ENCODE measurements around the gene ZDHHC6.
"Not testable (repeated sequence)": the region's sequence is repeated elsewhere in the genome, so short reads cannot be mapped to it uniquely, and the experiment has no call there.

Gene ZDHHC6

DNA sequence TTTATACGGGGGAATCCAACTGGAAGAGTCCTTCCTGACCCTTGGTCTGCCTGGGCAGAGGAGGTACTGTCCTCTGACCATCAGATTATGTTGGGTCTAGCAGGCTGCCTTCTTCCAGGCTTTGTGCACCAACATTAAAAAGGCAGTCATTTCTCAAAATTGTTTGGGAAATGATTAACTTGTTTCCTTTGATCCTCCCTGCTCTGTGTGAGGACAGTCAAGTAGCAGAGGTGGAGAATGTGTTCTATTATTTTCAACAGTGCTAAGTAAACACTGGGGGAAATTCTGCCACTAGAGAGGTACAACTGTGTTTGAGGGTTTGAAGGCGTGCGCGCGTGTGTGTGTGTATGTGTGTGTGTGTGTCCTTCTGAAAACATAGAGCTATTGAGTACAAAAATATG is 52.2 kb downstream of the ZDHHC6 start:
- ChIA-PET POLR2A (no interaction called here), CTCF (interaction anchor here (1.2 to 2.0 kb wide), 2 partner anchors 10 to 41 kb away, joined by 3 to 5 read pairs; no protein-coding TSS in a partner anchor)
- no peaks in the 10 kb centered on the region for H3K9me3 ChIP-seq (ENCODE audit: control extremely low read depth in 1 of 5, control insufficient read depth in 4 of 5, insufficient read depth in 2 of 5, low read depth in 1 of 5, low read length in 4 of 5)
- H3K4me3 ChIP-seq (ENCODE audit: control insufficient read depth in 1 of 7, extremely low read depth in 1 of 7, insufficient read depth in 4 of 7, low read depth in 2 of 7, low read length in 6 of 7): no peak overlapping the region
- no peak overlapping the region for H3K27ac ChIP-seq (ENCODE audit: insufficient read depth in 1 of 2, low read depth in 1 of 2, low read length in 2 of 2, poor library complexity in 1 of 2, severe bottlenecking in 2 of 2)
- 100% methylated on average over 1 of the region's 5 CpGs for WGBS (ENCODE audit: insufficient coverage)
- H3K36me3 ChIP-seq (ENCODE audit: control insufficient read depth in 4 of 4, insufficient read depth in 4 of 4, low read length in 3 of 4): peaks cover 7 to 35% (median 25%) of the 10 kb centered on the region in 4 experiments
- peaks cover 0 to 10% (median 4%) of the 10 kb centered on the region in 4 experiments for H3K4me1 ChIP-seq (ENCODE audit: control extremely low read depth in 1 of 4, control insufficient read depth in 4 of 4, insufficient read depth in 4 of 4, low read length in 3 of 4)
- H3K27me3 ChIP-seq (replicated peaks in 2 of 5; ENCODE audit: control insufficient read depth in 4 of 5, insufficient read depth in 5 of 5, low read length in 4 of 5): no peaks in the 10 kb centered on the region
- DNase-seq: peak in 2 of 3 donors; percentile 10 to 13

DNA sequence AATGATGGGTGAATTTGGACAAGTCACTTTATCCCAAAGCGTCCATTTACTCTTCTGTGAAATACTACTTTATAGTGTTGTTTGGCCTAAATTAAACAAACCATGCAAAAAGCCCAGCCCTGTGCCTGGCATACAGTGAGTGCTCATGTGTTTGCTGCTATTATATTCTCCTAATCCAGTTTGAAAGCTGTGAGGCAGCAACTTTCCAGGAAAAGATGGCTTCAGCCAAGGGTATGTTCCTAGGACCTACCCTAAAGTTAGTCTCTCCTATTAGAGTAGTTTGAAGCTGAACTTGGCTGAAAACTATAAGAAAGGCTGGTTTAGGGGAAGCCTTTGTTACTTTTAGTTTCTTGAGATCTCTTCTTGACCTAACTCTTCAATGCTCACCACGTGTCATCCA is 52.9 kb downstream of the ZDHHC6 start:
- no peak overlapping the region for H3K4me3 ChIP-seq (ENCODE audit: control insufficient read depth in 1 of 7, extremely low read depth in 1 of 7, insufficient read depth in 4 of 7, low read depth in 2 of 7, low read length in 6 of 7)
- H3K4me1 ChIP-seq (ENCODE audit: control extremely low read depth in 1 of 4, control insufficient read depth in 4 of 4, insufficient read depth in 4 of 4, low read length in 3 of 4): peaks cover 0 to 15% (median 7%) of the 10 kb centered on the region in 4 experiments
- CTCF ChIA-PET: interaction anchor here (2.0 kb wide), 1 partner anchor 42 kb away, joined by 5 read pairs; no protein-coding TSS in a partner anchor
- no peak overlapping the region for H3K27ac ChIP-seq (ENCODE audit: insufficient read depth in 1 of 2, low read depth in 1 of 2, low read length in 2 of 2, poor library complexity in 1 of 2, severe bottlenecking in 2 of 2)
- 100% methylated on average over 1 of the region's 2 CpGs for WGBS (ENCODE audit: insufficient coverage)
- DNase-seq: no peak
- H3K36me3 ChIP-seq (ENCODE audit: control insufficient read depth in 4 of 4, insufficient read depth in 4 of 4, low read length in 3 of 4): peaks cover 4 to 28% (median 21%) of the 10 kb centered on the region in 4 experiments
- H3K27me3 ChIP-seq (replicated peaks in 2 of 5; ENCODE audit: control insufficient read depth in 4 of 5, insufficient read depth in 5 of 5, low read length in 4 of 5): no peaks in the 10 kb centered on the region
- H3K9me3 ChIP-seq (ENCODE audit: control extremely low read depth in 1 of 5, control insufficient read depth in 4 of 5, insufficient read depth in 2 of 5, low read depth in 1 of 5, low read length in 4 of 5): no peaks in the 10 kb centered on the region
- POLR2A ChIA-PET: no interaction called here

DNA sequence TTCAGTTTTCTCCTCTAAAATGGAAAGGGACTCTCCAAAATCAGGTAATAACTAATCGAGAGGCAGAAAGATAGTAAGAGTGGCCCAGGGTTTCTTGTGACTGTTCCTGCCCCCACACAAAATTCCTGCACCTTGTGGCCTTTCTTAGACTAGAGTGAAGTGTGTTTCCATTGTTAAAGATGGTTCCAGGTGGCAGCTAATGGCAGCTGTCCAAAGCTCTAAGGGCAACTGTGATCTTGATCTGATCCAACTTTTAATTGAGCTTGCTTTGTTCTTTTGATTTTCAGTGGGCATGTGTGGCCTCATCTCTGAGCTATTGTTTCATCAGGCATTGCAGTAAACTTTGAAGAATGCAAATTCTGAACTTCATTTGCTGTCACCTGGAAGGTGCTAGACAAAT is 53.4 kb downstream of the ZDHHC6 start:
- POLR2A ChIA-PET: no interaction called here
- CTCF ChIA-PET: interaction anchor here (1.2 kb wide), 1 partner anchor 256 kb away, joined by 3 read pairs; no protein-coding TSS in a partner anchor

DNA sequence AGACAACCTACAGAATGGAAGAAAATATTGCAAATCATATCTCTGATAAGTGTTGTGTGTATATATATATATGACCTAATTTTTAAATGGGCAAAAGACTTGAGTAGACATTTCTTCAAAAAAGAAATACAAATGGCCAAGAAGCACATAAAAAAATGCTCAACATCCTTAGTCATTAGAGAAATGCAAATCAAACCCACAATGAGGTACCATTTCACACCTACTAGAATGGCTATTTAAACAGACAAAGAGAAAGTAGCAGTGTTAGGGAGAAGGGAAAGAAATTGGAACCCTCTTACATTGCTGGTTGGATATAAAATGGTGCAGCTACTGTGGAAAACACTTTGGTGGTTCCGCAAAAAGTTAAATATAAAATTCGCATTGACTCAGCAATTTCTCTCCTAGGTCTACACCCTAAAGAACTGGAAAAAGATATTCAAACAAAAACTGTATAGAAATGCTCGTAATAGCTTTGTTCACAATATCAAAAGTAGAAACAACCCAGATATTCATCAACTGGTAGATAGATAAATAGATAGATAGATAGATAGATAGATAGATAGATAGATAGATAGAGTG is 56.5 kb downstream of the ZDHHC6 start:
- CTCF ChIA-PET: interaction anchor here (1.1 kb wide), 1 partner anchor 10 kb away, joined by 3 read pairs; no protein-coding TSS in a partner anchor
- WGBS (ENCODE audit: insufficient coverage): no CpG with 5 or more reads among the region's 3 CpGs
- peaks cover 0 to 15% (median 7%) of the 10 kb centered on the region in 4 experiments for H3K4me1 ChIP-seq (ENCODE audit: control extremely low read depth in 1 of 4, control insufficient read depth in 4 of 4, insufficient read depth in 4 of 4, low read length in 3 of 4)
- H3K27me3 ChIP-seq (replicated peaks in 2 of 5; ENCODE audit: control insufficient read depth in 4 of 5, insufficient read depth in 5 of 5, low read length in 4 of 5): no peaks in the 10 kb centered on the region
- DNase-seq: no peak
- H3K36me3 ChIP-seq (ENCODE audit: control insufficient read depth in 4 of 4, insufficient read depth in 4 of 4, low read length in 3 of 4): peaks cover 2 to 5% (median 3%) of the 10 kb centered on the region in 4 experiments
- no peak overlapping the region for H3K4me3 ChIP-seq (ENCODE audit: control insufficient read depth in 1 of 7, extremely low read depth in 1 of 7, insufficient read depth in 4 of 7, low read depth in 2 of 7, low read length in 6 of 7)
- no peaks in the 10 kb centered on the region for H3K9me3 ChIP-seq (ENCODE audit: control extremely low read depth in 1 of 5, control insufficient read depth in 4 of 5, insufficient read depth in 2 of 5, low read depth in 1 of 5, low read length in 4 of 5)
- no peak overlapping the region for H3K27ac ChIP-seq (ENCODE audit: insufficient read depth in 1 of 2, low read depth in 1 of 2, low read length in 2 of 2, poor library complexity in 1 of 2, severe bottlenecking in 2 of 2)
- POLR2A ChIA-PET: interaction anchor here (0.5 kb wide), 1 partner anchor 64 kb away, joined by 3 read pairs; no protein-coding TSS in a partner anchor

More for the DNA sequence above, 53.4 kb downstream of the ZDHHC6 start:
- H3K4me3 ChIP-seq (ENCODE audit: control insufficient read depth in 1 of 7, extremely low read depth in 1 of 7, insufficient read depth in 4 of 7, low read depth in 2 of 7, low read length in 6 of 7): no peak overlapping the region
- H3K4me1 ChIP-seq (ENCODE audit: control extremely low read depth in 1 of 4, control insufficient read depth in 4 of 4, insufficient read depth in 4 of 4, low read length in 3 of 4): peaks cover 0 to 15% (median 7%) of the 10 kb centered on the region in 4 experiments
- no peaks in the 10 kb centered on the region for H3K9me3 ChIP-seq (ENCODE audit: control extremely low read depth in 1 of 5, control insufficient read depth in 4 of 5, insufficient read depth in 2 of 5, low read depth in 1 of 5, low read length in 4 of 5)
- peaks cover 3 to 27% (median 20%) of the 10 kb centered on the region in 4 experiments for H3K36me3 ChIP-seq (ENCODE audit: control insufficient read depth in 4 of 4, insufficient read depth in 4 of 4, low read length in 3 of 4)
- WGBS (ENCODE audit: insufficient coverage): no CpG with 5 or more reads among the region's 1 CpG
- no peaks in the 10 kb centered on the region for H3K27me3 ChIP-seq (replicated peaks in 2 of 5; ENCODE audit: control insufficient read depth in 4 of 5, insufficient read depth in 5 of 5, low read length in 4 of 5)
- DNase-seq: no peak
- no peak overlapping the region for H3K27ac ChIP-seq (ENCODE audit: insufficient read depth in 1 of 2, low read depth in 1 of 2, low read length in 2 of 2, poor library complexity in 1 of 2, severe bottlenecking in 2 of 2)

DNA sequence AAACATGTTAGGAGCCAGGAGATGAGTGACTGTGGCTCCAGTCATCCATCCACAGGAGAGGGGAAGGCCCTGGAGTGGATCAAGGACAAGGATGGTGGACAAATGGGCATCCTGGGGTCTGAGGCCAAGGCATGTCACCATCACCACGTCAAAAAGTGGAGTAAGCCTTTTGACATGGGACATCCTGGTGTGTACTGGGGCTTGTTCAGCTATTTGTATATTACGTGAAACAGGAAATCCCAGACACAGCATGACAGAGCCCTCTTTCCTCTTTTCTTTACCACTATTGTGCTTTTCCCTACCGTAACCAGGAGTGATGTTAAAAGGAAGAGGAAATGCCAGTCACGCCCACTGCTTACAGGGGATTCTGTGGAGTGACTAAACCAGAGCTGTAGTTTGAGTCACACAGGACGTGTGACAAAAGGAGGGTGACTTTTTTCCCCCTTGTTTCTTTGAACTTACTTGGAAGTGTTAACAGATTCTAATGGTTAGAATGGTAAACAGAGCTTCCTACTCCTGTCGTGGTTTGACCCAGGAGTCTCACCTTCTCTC is 57.4 kb downstream of the ZDHHC6 start:
- ChIA-PET POLR2A (no interaction called here), CTCF (interaction anchor here (0.8 to 1.1 kb wide), 2 partner anchors 10 to 16 kb away, joined by 3 read pairs; no protein-coding TSS in a partner anchor)
- Histone ChIP-seq H3K9me3 (ENCODE audit: control extremely low read depth in 1 of 5, control insufficient read depth in 4 of 5, insufficient read depth in 2 of 5, low read depth in 1 of 5, low read length in 4 of 5) (no peaks in the 10 kb centered on the region), H3K27ac (ENCODE audit: insufficient read depth in 1 of 2, low read depth in 1 of 2, low read length in 2 of 2, poor library complexity in 1 of 2, severe bottlenecking in 2 of 2) (no peak overlapping the region), H3K4me3 (ENCODE audit: control insufficient read depth in 1 of 7, extremely low read depth in 1 of 7, insufficient read depth in 4 of 7, low read depth in 2 of 7, low read length in 6 of 7) (no peak overlapping the region), H3K27me3 (replicated peaks in 2 of 5; ENCODE audit: control insufficient read depth in 4 of 5, insufficient read depth in 5 of 5, low read length in 4 of 5) (no peaks in the 10 kb centered on the region), H3K4me1 (ENCODE audit: control extremely low read depth in 1 of 4, control insufficient read depth in 4 of 4, insufficient read depth in 4 of 4, low read length in 3 of 4) (peaks cover 0 to 15% (median 7%) of the 10 kb centered on the region in 4 experiments), H3K36me3 (ENCODE audit: control insufficient read depth in 4 of 4, insufficient read depth in 4 of 4, low read length in 3 of 4) (peaks cover 0 to under 1% (median 0%) of the 10 kb centered on the region in 4 experiments)
- DNase-seq: peak in 2 of 3 donors; percentile 10 to 75
- WGBS (ENCODE audit: insufficient coverage): no CpG with 5 or more reads among the region's 6 CpGs

DNA sequence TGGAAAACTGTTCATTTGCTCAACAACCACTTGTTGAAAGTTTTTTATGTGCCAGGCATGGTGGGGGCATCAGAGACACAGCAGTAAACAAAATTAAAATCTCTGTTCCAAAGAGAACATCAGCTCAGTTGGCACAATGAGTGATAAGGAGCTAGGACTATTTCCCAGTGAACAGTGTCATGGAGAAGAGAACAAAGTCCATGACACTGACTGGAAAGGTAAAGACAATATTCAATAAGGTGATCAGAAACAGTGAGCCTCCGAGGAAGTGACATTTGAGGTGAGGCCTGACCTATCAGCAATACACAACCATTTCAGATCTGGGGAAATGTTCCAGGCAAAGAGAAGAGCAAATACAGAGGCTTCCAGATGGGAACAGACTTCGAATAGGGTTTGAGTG is 58.2 kb downstream of the ZDHHC6 start:
- no CpG with 5 or more reads among the region's 2 CpGs for WGBS (ENCODE audit: insufficient coverage)
- DNase-seq: no peak
- no peaks in the 10 kb centered on the region for H3K27me3 ChIP-seq (replicated peaks in 2 of 5; ENCODE audit: control insufficient read depth in 4 of 5, insufficient read depth in 5 of 5, low read length in 4 of 5)
- no peak overlapping the region for H3K27ac ChIP-seq (ENCODE audit: insufficient read depth in 1 of 2, low read depth in 1 of 2, low read length in 2 of 2, poor library complexity in 1 of 2, severe bottlenecking in 2 of 2)
- ChIA-PET POLR2A (no interaction called here), CTCF (no interaction called here)
- no peaks in the 10 kb centered on the region for H3K36me3 ChIP-seq (ENCODE audit: control insufficient read depth in 4 of 4, insufficient read depth in 4 of 4, low read length in 3 of 4)
- no peak overlapping the region for H3K4me3 ChIP-seq (ENCODE audit: control insufficient read depth in 1 of 7, extremely low read depth in 1 of 7, insufficient read depth in 4 of 7, low read depth in 2 of 7, low read length in 6 of 7)
- H3K9me3 ChIP-seq (ENCODE audit: control extremely low read depth in 1 of 5, control insufficient read depth in 4 of 5, insufficient read depth in 2 of 5, low read depth in 1 of 5, low read length in 4 of 5): no peaks in the 10 kb centered on the region
- H3K4me1 ChIP-seq (ENCODE audit: control extremely low read depth in 1 of 4, control insufficient read depth in 4 of 4, insufficient read depth in 4 of 4, low read length in 3 of 4): peaks cover 0 to 15% (median 7%) of the 10 kb centered on the region in 4 experiments

DNA sequence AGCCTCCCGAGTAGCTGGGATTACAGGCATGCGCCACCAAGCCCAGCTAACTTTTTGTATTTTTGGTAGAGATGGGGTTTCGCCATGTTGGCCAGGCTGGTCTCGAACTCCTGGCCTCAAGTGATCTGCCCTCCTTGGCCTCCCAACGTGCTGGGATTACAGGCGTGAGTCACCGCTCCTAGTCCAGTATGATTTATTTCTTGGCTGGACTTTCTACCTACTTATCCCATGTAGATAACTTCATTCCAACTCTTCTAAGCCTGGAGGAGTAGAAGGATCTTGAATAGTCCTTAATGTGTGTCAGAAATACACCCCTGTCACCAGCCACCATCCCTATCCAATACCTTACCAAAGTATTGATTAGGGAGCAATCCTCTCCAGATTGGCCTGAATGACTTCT is 58.7 kb downstream of the ZDHHC6 start:
- H3K27me3 ChIP-seq (replicated peaks in 2 of 5; ENCODE audit: control insufficient read depth in 4 of 5, insufficient read depth in 5 of 5, low read length in 4 of 5); POLR2A ChIA-PET; DNase-seq; H3K27ac ChIP-seq (ENCODE audit: insufficient read depth in 1 of 2, low read depth in 1 of 2, low read length in 2 of 2, poor library complexity in 1 of 2, severe bottlenecking in 2 of 2); H3K9me3 ChIP-seq (ENCODE audit: control extremely low read depth in 1 of 5, control insufficient read depth in 4 of 5, insufficient read depth in 2 of 5, low read depth in 1 of 5, low read length in 4 of 5); H3K36me3 ChIP-seq (ENCODE audit: control insufficient read depth in 4 of 4, insufficient read depth in 4 of 4, low read length in 3 of 4); H3K4me3 ChIP-seq (ENCODE audit: control insufficient read depth in 1 of 7, extremely low read depth in 1 of 7, insufficient read depth in 4 of 7, low read depth in 2 of 7, low read length in 6 of 7): not testable (repeated sequence)
- H3K4me1 ChIP-seq (ENCODE audit: control extremely low read depth in 1 of 4, control insufficient read depth in 4 of 4, insufficient read depth in 4 of 4, low read length in 3 of 4): peaks cover 0 to 15% (median 7%) of the 10 kb centered on the region in 4 experiments
- CTCF ChIA-PET: interaction anchor here (1.9 kb wide), 1 partner anchor 13 kb away, joined by 5 read pairs; no protein-coding TSS in a partner anchor
- WGBS (ENCODE audit: insufficient coverage): 96% methylated on average over 3 of the region's 7 CpGs

All from common myeloid progenitor, CD34-positive (primary cell).